ENCODE data around the gene PTGR1. TPM values are rescaled to one million over a fixed set of nuclear protein-coding genes. Genes with fewer than 3 reads are reported as not detected.

The PTGR1 gene
- total and polyA plus RNA-seq, 2 donors (not counting 3 experiments of a cell fraction or from before 2014, with no cell fraction given): 70.3 to 79.1 TPM

- Histone ChIP-seq H3K27me3 (ENCODE audit: control insufficient read depth in 2 of 2, insufficient read depth in 2 of 2, low read length in 2 of 2) (no peaks in the 10 kb centered on the region), H3K36me3 (ENCODE audit: control insufficient read depth in 2 of 2, extremely low read depth in 1 of 2, insufficient read depth in 2 of 2, low read length in 2 of 2) (no peaks in the 10 kb centered on the region), H3K4me3 (replicated peaks in 1 of 3; ENCODE audit: insufficient read depth in 1 of 3, low read depth in 1 of 3, low read length in 3 of 3) (no peak overlapping the region), H3K79me2 (ENCODE audit: control insufficient read depth, insufficient read depth, low read length) (no peaks in the 10 kb centered on the region), H2AFZ (ENCODE audit: low read depth, low read length) (no peak overlapping the region), H3K9me3 (replicated peaks; ENCODE audit: control insufficient read depth, insufficient read depth, low read length) (no peaks in the 10 kb centered on the region), H4K20me1 (replicated peaks; ENCODE audit: control insufficient read depth, extremely low read depth, insufficient read depth, low read length) (no peaks in the 10 kb centered on the region), H3K9ac (replicated peaks; ENCODE audit: extremely low read depth, insufficient read depth, low read length) (no peak overlapping the region), H3K4me2 (ENCODE audit: insufficient read depth, low read length) (no peak overlapping the region), H3K4me1 (ENCODE audit: control insufficient read depth, extremely low read depth, insufficient read depth, low read length) (no peaks in the 10 kb centered on the region), H3K9me1 (replicated peaks; ENCODE audit: control insufficient read depth, extremely low read depth, insufficient read depth, low read length) (no peaks in the 10 kb centered on the region), H3K27ac (ENCODE audit: insufficient read depth, low read depth, low read length) (no peak overlapping the region)
- dilution Hi-C loops (cut with MboI; ENCODE audit: extremely low pct_ligation_motif_present, low sequenced_read_pairs): no loop called here
- FAIRE-seq (no peak), DNase-seq (ENCODE audit: low read depth, low spot score) (no peak)
- BruUV-seq (replicated peaks): no TSS peak
- ChIA-PET POLR2A (no interaction called here), CTCF (no interaction called here)
- intact Hi-C loops (cut with micrococcal nuclease): no loop called here
- TF ChIP-seq MYC (IDR thresholded peaks at IDR 0.05; ENCODE audit: low read depth, low read length) (no peak), GATA2 (IDR thresholded peaks at IDR 0.05; ENCODE audit: insufficient read depth, insufficient read length, low read depth, low read length) (no peak), FOS (IDR thresholded peaks at IDR 0.05; ENCODE audit: borderline replicate concordance, insufficient read depth, low read length) (no peak), CTCF (IDR thresholded peaks at IDR 0.05; ENCODE audit: extremely low read depth in 1 of 2, insufficient read depth in 1 of 2, low read depth in 1 of 2, low read length in 2 of 2) (no peak)
Observed at GRCh38 chr9:111531716-111532115, 67.7 kb downstream of the PTGR1 start.

- CTCF ChIA-PET: interaction anchor here (1.1 kb wide), 1 partner anchor 33 kb away, joined by 3 read pairs; no protein-coding TSS in a partner anchor
Observed at GRCh38 chr9:111529787-111530186, 69.7 kb downstream of the PTGR1 start.

More at GRCh38 chr9:111529787-111530186, 69.7 kb downstream of the PTGR1 start:
- Histone ChIP-seq H3K9me1 (replicated peaks; ENCODE audit: control insufficient read depth, extremely low read depth, insufficient read depth, low read length) (no peaks in the 10 kb centered on the region), H3K9me3 (replicated peaks; ENCODE audit: control insufficient read depth, insufficient read depth, low read length) (no peaks in the 10 kb centered on the region), H3K36me3 (ENCODE audit: control insufficient read depth in 2 of 2, extremely low read depth in 1 of 2, insufficient read depth in 2 of 2, low read length in 2 of 2) (no peaks in the 10 kb centered on the region), H3K27ac (ENCODE audit: insufficient read depth, low read depth, low read length) (no peak overlapping the region), H4K20me1 (replicated peaks; ENCODE audit: control insufficient read depth, extremely low read depth, insufficient read depth, low read length) (no peaks in the 10 kb centered on the region), H3K27me3 (ENCODE audit: control insufficient read depth in 2 of 2, insufficient read depth in 2 of 2, low read length in 2 of 2) (no peaks in the 10 kb centered on the region), H3K4me3 (replicated peaks in 1 of 3; ENCODE audit: insufficient read depth in 1 of 3, low read depth in 1 of 3, low read length in 3 of 3) (no peak overlapping the region), H3K4me2 (ENCODE audit: insufficient read depth, low read length) (no peak overlapping the region), H2AFZ (ENCODE audit: low read depth, low read length) (no peak overlapping the region), H3K79me2 (ENCODE audit: control insufficient read depth, insufficient read depth, low read length) (no peaks in the 10 kb centered on the region), H3K4me1 (ENCODE audit: control insufficient read depth, extremely low read depth, insufficient read depth, low read length) (peaks cover 6% of the 10 kb centered on the region), H3K9ac (replicated peaks; ENCODE audit: extremely low read depth, insufficient read depth, low read length) (no peak overlapping the region)
- TF ChIP-seq CTCF (IDR thresholded peaks at IDR 0.05; ENCODE audit: extremely low read depth in 1 of 2, insufficient read depth in 1 of 2, low read depth in 1 of 2, low read length in 2 of 2) (no peak), MAX (IDR thresholded peaks at IDR 0.05; ENCODE audit: insufficient read depth, insufficient read length) (no peak), POLR2AphosphoS5 (IDR thresholded peaks at IDR 0.05; ENCODE audit: insufficient read depth, low read depth, low read length) (no peak), MYC (IDR thresholded peaks at IDR 0.05; ENCODE audit: low read depth, low read length) (no peak), JUN (IDR thresholded peaks at IDR 0.05; ENCODE audit: borderline replicate concordance, insufficient read depth, insufficient read length, low read depth) (no peak), POLR2A (IDR thresholded peaks at IDR 0.05; ENCODE audit: low read depth, low read length) (no peak), EZH2 (IDR thresholded peaks at IDR 0.05; ENCODE audit: borderline replicate concordance, low read depth, low read length, severe bottlenecking) (no peak), GATA2 (IDR thresholded peaks at IDR 0.05; ENCODE audit: insufficient read depth, insufficient read length, low read depth, low read length) (no peak), FOS (IDR thresholded peaks at IDR 0.05; ENCODE audit: borderline replicate concordance, insufficient read depth, low read length) (no peak)
- dilution Hi-C loops (cut with MboI; ENCODE audit: extremely low pct_ligation_motif_present, low sequenced_read_pairs) (no loop called here), intact Hi-C loops (cut with micrococcal nuclease) (no loop called here)
- DNase-seq (ENCODE audit: low read depth, low spot score) (no peak), FAIRE-seq (no peak)
- POLR2A ChIA-PET: no interaction called here
- BruUV-seq (replicated peaks): no TSS peak

Data from endothelial cell of umbilical vein (primary cell).